DMS153 treated with DMSO at 0.1 percent for 48 hours (cell line): Measurements from ENCODE around the gene CAMSAP2.
"Not testable (repeated sequence)": the region's sequence is repeated elsewhere in the genome, so short reads cannot be mapped to it uniquely, and the experiment has no call there.

Experiments used
- DNase-seq: peaks from one replicate; lab custom pipeline; 2025; ENCODE audit not compliant: unreplicated experiment; lab: John Stamatoyannopoulos, UW

Gene CAMSAP2

DNA sequence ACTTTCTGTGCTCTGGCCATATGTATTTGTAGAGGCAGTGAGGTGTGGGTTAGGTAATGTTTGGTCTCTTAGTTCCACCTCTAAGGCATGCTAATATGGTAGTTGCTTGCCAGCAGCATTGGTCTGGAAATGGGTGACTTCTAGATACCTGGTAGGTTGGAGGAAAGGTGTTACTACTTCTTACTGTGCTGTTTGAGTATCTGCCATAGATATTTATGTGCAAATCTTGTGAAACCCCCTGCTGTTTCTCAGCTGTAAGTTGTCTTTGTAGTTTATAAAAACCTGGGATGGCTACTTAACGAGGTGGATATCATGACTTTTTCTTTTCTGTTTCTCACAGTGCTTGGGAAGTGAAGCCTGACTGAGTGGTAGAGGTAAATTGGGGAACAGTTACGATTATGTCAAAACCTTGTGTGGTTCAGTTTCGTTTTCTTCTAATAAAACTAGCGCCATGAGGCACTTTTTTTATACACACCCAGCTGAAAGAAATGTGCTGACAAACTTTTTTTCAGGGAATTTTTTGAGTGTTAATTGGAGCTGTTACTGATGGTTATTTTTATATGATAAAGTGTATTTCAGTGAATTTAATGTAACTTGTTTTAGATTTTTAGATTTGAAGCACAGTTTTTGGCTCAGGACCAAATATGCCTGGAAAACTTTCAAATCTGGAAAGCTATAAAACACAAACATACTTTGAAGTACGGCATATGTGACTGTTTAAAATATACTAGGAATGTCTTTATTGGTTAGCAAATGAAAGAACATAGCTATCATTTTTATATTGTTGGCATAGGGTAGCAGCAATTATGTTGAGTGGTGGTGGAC is 42.1 kb downstream of the CAMSAP2 start:
- DNase-seq, result no peak

DNA sequence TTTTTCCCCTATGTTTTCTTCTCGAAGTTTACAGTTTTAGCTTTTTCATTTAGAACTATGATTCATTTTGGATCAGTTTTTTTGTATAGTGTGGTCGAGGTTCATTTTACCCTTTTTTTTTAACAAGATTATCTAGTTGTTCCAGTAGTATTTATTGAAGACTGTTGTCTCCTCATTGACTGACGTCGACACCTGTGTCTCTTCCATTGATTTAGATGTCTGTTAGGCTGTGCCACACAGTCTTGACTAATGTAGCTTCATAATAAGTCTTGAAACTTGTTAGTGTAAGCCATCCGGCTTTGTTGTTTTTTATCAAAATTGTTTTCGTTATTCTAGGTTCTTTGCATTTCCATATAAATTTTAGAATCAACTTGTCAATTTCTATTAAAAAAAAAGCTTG is 45.2 kb downstream of the CAMSAP2 start:
- DNase-seq, result no peak

DNA sequence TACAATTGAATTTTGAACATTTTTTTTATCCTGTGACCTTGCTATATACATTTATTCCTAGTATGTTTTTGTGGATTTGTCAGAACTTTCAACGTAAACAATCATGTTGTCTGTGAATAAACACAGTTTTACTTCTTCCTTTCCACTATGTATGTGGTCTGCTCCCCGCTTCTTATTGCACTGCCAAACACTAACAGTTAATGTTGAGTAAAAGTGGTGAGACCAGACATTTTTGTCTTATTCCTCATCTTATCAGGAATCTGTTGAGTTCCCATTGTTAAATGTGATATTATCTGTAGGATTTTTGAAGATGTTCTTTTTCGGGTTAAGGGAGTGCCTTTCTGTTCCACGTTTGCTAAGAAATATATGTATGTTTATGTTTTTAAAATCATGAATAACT is 45.9 kb downstream of the CAMSAP2 start:
- no peak for DNase-seq

DNA sequence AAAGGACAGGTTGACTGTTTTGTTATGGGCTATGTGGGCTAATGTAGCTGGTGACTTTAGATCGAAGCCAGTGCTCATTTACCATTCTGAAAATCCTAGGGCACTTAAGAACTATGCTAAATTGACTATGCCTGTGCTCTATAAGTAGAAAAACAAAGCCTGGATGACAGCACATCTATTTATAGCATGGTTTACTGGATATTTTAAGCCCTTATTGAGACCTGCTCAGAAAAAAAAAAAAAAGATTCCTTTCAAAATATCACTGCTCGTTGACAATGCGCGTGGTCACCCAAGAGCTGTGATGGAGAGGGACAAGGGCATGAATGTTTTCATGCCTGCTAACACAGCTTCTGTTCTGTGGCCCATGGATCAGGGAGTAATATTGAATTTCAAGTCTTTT is 48.1 kb downstream of the CAMSAP2 start:
- DNase-seq, result no peak

DNA sequence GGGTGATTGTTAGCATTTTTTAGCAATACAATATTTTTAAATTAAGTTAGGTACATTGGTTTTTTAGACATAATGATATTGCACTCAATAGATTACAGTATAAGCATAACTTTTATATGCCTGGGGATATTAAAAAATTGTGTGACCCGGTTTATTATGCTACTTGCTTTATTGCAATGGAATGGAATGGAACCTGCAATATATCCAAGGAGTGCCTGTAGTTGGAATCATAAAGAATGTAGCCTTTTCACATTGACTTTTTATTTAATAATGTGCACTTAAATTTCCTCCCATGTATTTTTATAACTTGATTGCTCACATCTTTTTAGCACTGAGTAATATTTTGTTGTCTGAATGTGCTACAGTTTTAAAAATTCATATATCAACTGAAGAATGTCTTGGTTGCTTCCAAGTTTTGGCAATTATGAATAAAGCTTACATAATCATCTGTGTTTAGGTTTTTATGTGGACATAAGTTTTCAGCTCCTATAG is 49.2 kb downstream of the CAMSAP2 start:
- DNase-seq, result no peak

DNA sequence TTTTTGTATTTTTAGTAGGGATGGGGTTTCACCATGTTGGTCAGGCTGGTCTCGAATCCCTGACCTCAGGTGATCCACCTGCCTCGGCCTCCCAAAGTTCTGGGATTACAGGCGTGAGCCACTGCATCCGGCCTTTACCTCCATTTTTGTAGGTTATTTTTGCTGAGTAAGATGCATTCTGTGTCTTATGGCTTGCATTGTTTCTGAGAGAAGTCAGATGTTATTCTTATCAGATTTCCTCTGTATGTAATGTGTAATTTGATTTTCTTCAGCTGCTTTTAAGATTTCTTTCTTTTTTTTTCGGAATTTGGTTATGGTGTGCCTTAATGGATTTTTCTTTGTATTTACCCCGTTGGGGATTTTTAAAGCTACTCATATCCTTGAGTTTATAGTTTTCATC is 52.3 kb downstream of the CAMSAP2 start:
- DNase-seq, result not testable (repeated sequence)

DNA sequence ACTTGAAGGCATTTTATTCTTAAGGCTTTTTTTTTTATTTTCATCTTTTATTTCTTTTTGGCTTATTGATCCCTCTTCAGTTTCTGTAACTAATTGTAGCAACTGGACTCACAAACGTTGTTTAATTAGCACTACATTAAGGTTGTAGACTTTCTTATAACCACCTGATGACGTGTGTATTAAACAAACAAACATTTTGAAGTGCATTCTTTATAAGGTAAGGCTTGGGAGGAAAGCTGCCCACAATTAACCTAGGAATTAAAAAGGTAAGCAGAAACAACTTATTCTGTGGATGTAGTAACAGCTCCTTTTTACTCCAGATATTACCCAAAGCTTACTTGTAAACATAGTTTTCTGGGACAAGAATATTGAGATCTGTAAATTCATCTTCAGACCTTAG is 55.0 kb downstream of the CAMSAP2 start:
- no peak for DNase-seq

DNA sequence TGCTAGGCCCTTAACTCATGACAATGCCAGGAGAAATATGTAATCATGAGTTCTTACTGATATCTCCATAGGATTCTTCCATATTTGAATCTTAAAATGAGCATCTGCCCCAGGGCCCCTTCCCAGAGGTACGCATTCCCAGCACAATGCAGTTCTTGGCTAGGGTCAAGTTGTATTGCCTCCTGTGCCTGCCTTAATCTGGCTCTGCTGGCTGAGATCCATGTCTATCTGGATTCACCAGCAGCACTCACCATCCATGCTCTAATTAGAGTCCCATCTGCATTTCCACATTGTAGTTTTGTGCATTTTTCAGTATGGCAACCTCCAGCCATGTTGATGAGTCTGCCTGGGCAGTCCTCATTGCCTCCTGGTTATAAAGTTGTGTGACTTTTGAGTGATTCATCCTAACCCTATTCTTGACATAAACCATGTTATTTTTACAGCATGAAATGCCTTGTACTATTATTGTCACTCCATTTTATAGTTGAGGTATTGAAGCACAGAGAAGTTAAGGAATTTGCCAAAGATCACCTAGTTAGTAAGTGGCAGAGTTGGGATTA is 55.9 kb downstream of the CAMSAP2 start:
- DNase-seq, result no peak

DNA sequence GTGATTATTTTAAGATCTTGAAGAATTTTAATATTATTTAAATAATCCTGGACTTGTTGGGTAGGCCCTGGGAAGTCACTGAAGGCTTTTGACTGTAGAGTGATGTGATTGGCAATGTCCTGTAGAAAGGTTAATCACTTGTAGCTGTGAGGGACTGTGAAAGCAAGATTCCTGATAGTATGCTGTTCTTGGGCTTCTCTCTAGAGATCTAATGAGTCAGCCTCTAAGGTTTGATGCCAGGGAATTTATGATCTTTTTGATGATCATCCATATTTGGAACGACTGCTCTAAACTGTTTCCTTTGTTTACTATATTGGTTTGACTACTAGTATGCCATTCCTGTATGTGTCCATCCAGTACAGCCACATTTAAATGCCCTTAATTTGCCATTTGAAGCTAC is 56.5 kb downstream of the CAMSAP2 start:
- no peak for DNase-seq

DNA sequence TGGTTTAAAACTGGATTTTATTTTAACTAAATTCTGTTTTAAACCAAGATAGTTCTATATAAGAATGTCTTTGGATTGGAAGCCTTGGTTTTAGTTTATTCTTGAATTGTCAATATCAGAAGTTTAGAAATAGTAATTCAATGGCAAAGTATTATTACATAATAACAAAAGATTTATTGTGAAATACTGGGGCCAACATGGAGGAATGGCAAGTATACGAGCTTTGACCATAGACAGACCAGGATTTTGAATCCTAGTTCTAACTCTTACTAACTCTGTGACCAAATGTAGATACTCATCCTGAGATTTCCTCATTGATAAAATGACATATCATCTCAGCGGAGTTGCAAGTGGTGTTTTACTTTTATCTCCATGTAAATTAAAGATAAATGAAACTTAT is 63.3 kb downstream of the CAMSAP2 start:
- no peak for DNase-seq

DNA sequence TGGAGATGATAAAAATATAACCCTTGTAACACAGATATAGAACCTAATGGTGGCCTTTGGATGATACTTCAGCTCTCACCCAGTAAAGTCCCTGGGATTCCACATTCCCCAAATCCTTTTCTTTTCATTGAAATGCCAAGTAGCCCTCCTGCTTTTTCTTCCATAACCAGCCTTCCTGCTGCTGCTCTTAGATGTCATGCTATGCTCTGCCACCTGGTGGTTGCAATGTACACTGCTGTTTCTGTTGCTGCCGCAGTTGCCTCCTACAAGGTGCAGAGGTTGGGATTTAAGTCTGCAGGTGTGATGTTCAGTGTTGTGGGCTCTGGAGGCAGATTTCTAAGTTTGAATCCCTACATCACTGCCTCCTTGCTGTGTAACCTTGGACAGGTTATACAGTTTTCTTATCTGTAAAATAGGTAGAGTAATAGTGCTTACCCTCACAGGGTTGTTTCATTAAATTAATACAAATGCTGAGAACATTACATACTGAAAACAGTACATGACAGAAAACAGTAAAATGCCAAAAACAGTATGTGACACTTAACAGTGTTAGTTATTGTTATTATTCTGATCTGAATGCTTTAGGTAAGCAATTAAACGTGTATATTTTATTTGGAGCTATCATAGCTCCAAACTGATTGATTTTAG is 64.3 kb downstream of the CAMSAP2 start:
- DNase-seq, result peak; percentile 93

DNA sequence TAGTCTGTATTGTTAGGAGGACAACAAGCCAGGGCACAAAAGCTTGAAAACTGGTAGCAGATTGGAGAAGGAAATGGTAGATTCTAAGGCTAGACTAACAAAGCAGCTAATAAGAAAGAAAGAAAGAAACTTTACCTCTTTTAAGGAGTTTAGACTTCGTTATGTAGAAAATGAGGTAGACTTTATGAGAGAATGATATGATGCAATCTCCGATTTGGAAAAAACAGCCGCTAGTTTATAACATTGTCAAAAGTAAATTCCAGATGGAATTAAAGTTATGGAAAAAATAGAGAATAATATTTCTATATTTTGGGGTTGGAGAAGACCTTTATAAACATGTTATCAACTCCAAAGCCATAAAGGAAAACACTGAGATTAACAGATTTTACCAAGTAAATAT is 67.0 kb downstream of the CAMSAP2 start:
- DNase-seq, result no peak

DNA sequence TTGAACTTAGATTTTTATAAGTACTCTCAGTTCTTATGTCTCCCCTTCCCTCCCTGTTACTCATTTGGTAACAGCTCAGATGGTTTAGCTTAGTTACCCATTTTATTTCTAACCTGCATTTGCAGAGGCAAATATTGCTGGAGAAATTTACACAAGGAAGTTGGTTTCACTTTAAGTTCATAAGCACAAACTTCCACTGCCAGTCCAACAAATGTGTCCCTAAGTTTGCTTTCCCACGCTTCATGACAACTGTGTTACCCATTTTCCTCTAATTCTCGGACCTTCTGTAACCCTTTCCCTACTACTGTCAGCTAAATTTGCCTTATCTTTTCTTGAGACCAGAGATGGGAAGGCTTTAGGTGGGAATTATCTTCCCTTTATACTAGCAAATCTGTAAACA is 70.2 kb downstream of the CAMSAP2 start:
- no peak for DNase-seq

DNA sequence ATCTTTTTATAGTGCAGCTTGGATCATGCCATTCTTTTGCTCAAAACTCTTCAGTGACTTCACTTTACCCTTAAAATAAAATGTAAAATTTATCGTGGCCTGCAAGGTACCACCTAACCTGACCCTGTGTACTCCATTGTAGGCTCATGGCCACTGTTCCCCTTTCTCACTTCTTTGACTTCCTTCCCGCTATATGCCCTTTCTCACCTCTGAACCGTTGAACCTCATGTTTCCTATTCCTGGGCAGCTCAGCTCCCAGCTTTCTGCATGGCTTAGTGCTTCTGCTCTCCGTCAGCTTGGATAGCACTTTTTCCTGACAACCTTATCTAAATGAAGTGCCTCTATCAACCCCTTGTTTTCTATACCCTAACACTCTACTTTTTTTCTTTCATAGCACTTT is 73.0 kb downstream of the CAMSAP2 start:
- no peak for DNase-seq

DNA sequence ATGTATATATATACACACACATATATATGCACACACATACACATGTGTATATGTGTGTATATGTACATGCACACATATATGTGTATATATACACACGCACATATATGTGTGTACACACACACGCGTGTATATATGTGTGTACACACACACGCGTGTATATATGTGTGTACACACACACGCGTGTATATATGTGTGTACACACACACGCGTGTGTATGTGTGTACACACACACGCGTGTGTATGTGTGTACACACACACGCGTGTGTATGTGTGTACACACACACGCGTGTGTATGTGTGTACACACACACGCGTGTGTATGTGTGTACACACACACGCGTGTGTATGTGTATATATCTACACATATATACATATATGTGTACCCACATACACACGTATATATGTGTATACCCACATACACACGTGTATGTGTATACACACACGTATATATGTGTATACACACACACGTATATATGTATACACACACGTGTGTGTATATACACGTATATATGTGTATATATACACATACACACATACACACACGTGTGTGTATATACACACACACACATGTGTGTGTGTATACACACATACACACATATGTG is 78.0 kb downstream of the CAMSAP2 start:
- not testable (repeated sequence) for DNase-seq

DNA sequence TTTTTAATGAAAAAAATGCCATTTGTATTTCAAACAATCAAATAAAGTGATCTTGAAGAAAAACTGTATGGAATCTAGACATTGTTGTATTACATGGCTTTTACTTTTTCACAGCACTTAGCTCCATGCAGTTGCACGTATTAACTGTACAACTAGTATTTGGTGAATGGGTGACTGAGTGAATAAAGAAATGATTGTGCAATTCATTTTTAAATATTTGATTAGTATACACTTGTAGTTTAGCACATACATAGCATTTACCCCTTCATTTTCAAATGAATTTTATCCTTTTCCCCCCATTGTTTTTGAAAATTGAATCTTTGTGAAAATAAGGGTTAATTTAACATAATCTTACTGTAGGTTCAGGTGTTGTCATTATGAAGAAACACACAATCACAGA is 79.6 kb downstream of the CAMSAP2 start:
- DNase-seq, result no peak

DNA sequence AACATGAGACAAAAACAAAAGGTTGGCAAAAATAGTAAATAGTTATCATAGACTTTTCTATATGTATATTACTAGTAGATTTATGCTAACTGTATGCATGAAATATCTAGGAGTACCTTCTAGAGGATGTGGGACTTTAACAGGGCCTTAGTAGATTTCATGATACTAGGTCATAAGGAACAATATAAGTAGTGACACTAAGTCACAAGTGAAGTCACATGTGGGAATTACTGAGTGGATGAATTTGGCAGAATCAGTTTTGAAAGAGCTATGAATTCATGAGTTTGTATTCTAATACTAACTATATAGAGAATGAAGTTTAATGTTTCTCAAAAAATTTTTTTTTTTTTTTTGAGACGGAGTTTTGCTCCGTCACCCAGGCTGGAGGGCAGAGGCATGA is 81.0 kb downstream of the CAMSAP2 start:
- no peak for DNase-seq

DNA sequence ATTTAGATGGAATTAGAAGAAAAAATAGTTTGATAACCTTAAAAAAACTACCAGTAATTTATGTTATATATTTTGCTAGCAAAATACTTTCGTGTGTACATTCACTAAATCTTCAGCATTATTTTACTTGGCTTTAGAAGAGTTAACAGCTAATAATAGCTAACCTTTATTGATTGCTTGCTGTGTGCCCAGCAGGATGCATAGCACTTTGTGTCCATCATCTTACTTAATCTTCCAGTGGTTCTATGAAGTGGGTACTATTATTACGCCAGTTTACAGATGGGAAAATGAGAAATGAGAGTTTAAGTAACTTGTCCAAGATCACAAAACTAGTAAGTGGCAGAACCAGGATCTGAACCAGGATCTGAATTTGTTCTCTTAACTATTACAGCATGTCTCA is 92.4 kb downstream of the CAMSAP2 start:
- DNase-seq, result no peak

DNA sequence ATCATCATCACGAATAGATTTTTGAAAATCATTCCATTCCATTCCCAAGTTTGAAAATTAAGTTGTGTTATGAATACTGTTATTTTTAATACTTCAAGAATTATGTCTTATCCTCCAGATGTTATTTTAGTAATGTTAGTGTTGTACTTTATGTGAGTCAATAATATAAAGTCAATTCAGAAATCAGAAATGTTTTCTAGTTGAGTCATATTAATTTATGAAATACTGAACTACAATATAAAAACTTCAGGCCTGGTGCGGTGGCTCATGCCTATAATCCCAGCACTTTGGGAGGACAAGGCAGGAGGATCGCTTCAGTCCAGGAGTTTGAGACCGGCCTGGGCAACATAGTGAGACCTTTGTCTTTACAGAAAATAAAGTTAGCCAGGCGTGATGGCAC is 95.7 kb downstream of the CAMSAP2 start:
- DNase-seq, result no peak

DNA sequence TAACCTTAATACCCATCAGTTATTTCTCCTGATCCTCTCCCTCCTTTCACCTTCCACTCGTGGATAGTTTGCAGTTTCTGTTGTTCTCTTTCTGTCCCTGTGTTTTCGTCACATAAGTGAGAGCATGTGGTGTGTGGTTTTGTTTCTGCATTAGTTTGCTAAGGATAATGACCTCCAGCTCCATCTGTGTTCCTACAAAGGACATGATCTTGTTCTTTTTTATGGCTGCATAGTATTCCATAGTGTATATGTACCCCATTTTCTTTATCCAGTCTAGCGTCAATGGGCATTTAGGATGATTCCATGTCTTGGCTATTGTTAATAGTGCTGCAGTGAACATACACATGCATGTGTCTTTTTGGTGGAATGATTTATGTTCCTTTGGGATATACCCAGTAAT is 97.5 kb downstream of the CAMSAP2 start:
- DNase-seq, result no peak

DNA sequence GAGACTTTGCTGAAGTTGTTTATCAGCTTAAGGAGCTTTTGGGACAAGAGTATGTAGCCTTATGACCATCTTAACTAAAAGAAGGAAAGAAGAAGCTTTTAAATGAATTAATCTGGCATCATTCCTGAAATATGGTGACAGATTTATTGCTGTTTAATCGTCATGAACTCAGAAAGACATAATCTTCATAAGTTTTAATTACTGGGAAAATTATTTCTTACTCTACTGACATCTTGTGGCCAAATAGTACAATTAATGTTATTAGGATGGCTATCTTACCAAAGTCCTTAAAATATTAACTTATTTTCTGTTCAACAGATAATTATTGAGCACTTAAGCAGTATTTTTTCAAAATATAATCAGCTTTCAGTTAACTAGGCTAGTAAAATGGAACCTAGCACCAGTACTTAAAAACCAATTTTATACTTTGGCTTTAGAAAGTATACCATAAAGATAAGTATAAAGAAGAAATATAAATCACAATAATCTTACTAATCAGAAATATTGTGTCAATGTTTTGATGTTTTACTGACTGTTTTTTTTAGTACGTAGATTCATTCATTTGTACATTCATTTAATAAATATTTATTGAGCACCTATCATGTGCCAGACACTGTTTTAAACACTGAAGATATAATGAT is 99.4 kb downstream of the CAMSAP2 start:
- no peak for DNase-seq
